Measurements from ENCODE around the gene CINP.
A peak's percentile ranks its signal among the peaks of the same experiment; 100 is the strongest.
"Not testable (repeated sequence)": the region's sequence is repeated elsewhere in the genome, so short reads cannot be mapped to it uniquely, and the experiment has no call there.

The CINP gene

DNA sequence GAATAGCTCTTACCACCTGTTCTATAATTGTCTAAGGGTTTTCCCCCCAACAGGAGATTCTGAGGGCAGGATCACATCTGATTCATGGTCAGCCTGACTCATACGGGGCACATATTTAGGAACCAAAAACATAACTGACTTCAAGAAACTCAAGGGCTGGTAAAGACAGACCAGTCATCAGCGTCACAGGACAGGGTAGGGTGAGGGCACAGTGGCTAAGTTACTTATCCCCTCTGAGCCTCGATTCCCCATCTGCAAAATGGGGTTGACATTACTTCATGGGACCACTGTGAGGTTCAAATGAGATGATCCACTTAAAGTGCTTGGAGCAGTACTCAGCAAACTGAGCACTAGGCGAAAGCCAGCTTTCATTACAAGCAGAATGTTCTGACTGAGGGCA is 606 bp downstream of the CINP start:
- TF ChIP-seq, protein P1, sequence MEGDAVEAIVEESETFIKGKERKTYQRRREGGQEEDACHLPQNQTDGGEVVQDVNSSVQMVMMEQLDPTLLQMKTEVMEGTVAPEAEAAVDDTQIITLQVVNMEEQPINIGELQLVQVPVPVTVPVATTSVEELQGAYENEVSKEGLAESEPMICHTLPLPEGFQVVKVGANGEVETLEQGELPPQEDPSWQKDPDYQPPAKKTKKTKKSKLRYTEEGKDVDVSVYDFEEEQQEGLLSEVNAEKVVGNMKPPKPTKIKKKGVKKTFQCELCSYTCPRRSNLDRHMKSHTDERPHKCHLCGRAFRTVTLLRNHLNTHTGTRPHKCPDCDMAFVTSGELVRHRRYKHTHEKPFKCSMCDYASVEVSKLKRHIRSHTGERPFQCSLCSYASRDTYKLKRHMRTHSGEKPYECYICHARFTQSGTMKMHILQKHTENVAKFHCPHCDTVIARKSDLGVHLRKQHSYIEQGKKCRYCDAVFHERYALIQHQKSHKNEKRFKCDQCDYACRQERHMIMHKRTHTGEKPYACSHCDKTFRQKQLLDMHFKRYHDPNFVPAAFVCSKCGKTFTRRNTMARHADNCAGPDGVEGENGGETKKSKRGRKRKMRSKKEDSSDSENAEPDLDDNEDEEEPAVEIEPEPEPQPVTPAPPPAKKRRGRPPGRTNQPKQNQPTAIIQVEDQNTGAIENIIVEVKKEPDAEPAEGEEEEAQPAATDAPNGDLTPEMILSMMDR (IDR thresholded peaks at IDR 0.05; ENCODE audit: extremely low read depth, insufficient read depth, missing control alignments), result no peak
- in situ Hi-C loops (cut with MboI; ENCODE audit: low pct_unique_long_range_greater_than_20kb, low sequenced_read_pairs, unreplicated experiment), result no loop called here
- peak; percentile 73 for DNase-seq (ENCODE audit: low spot score)

DNA sequence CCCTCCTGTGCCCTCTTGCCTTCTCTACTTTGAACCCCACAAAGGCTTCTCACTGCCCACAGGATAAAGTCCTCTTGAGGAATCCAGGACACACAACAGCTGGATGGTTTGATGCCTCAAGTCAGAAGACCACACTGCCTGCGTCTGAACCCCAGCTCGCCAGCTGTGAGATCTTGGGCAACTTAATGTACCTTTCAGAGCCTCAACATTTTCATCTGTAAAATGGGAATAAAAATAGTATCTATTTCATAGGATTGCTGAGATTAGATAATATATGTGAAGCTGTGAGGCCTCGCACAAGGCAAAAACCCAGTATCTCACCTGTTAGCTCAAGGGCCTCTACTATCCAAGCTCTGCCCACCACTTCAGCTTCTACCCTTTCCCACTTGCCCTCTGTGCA is 2.3 kb downstream of the CINP start:
- TF ChIP-seq, protein P1 (IDR thresholded peaks at IDR 0.05; ENCODE audit: extremely low read depth, insufficient read depth, missing control alignments), result no peak
- in situ Hi-C loops (cut with MboI; ENCODE audit: low pct_unique_long_range_greater_than_20kb, low sequenced_read_pairs, unreplicated experiment), result no loop called here
- no peak for DNase-seq (ENCODE audit: low spot score)

DNA sequence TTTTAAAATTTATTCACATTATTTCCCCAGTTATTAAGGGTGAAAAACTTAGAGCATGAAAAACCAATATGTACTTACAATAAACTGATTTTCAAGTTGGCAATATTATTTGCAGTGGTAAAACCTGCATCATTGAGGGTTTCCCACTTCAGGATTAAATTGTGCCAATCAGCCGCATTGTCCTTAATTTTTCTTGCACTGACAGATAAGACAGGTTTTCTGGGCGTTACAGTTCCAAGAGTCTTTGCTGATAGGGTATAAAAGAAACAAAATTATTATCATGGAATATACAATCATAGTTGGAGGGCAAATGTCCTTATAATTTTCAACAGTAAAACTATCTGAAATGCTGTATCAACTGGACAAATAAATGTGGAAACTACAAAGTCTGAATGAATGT is 3.3 kb downstream of the CINP start:
- in situ Hi-C loops (cut with MboI; ENCODE audit: low pct_unique_long_range_greater_than_20kb, low sequenced_read_pairs, unreplicated experiment), result no loop called here
- DNase-seq (ENCODE audit: low spot score), result no peak
- TF ChIP-seq, protein P1 (IDR thresholded peaks at IDR 0.05; ENCODE audit: extremely low read depth, insufficient read depth, missing control alignments), result no peak

DNA sequence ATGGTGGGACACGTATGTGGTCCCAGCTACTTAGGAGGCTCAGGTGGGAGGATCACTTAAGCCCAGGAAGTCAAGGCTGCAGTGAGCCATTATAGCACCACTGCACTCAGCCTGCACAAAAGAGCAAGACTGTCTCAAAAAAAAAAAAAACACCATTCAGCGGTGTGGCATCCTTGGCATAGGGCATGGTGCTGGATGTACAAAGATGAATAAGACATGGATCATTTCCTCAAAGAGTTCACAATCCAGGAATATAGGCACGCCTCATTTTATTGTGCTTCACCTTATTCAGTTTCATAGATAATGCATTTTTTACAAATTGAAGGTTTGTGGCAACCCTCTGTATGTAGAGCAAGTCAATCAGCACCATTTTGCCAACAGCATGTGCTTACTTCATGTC is 6.4 kb downstream of the CINP start:
- no peak for DNase-seq (ENCODE audit: low spot score)
- TF ChIP-seq, protein P1 (IDR thresholded peaks at IDR 0.05; ENCODE audit: extremely low read depth, insufficient read depth, missing control alignments), result no peak
- in situ Hi-C loops (cut with MboI; ENCODE audit: low pct_unique_long_range_greater_than_20kb, low sequenced_read_pairs, unreplicated experiment), result no loop called here

DNA sequence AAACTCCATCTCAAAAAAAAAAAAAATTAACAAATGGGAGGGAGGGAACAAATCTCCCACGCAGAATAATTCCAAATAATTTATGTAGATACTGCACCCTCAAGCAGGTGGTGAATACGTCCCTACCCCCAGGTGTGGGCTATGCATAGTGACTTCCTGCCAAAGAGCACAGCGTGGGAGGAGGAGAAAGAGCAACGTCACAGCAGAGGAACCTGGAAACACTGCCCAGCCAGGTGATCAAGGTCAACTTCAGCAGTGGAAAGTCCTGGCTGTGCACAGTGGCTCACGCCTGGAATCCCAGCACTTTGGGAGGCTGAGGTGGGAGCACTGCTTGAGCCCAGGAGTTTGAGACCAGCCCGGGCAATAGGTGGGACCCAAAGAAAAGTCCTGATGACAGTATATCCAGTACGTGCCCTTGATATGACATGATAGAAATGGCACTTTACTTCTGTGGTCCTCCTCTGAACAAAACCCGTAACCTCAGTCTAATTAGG is 9.5 kb downstream of the CINP start:
- in situ Hi-C loops (cut with MboI; ENCODE audit: low pct_unique_long_range_greater_than_20kb, low sequenced_read_pairs, unreplicated experiment), result no loop called here
- DNase-seq (ENCODE audit: low spot score), result no peak
- TF ChIP-seq, protein P1 (IDR thresholded peaks at IDR 0.05; ENCODE audit: extremely low read depth, insufficient read depth, missing control alignments), result no peak

DNA sequence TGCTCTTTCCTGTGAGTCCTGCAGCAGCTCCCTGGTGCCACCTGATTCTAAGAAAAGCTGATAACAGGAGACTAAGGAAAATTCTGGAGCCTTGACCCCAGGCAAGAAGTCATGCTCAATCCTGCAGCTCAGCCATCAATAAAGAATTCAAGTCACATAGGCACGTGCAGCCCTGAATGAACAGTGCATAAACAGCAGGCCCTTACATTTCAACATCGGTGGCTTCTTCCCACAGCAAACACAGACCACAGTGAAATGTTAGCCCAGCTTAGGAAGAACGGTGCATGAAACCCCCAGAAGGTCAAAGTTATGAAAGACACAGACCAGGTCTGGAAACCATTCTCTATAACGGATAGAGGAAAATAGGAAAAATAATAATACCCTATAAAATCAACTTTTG is 10.5 kb downstream of the CINP start:
- no peak for DNase-seq (ENCODE audit: low spot score)

DNA sequence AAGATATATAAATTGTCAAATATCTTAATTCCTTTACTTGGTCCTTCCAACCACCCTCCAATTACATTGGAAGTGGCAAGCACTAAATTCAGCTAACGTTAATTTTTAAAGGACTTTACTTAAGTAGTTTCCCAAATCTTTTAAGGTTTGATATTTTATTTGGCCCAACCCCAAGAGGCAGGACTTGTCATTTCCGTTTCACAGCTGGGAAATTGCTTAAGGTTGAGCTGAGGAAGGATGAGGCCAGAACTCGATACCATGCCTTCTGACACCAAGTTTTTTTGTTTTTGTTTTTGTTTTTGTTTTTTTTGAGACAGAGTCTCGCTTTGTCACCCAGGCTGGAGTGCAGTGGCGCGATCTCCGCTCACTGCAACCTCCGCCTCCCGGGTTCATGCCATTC is 11.1 kb downstream of the CINP start:
- in situ Hi-C loops (cut with MboI; ENCODE audit: low pct_unique_long_range_greater_than_20kb, low sequenced_read_pairs, unreplicated experiment); DNase-seq (ENCODE audit: low spot score): not testable (repeated sequence)

More for the DNA sequence above, 10.5 kb downstream of the CINP start:
- TF ChIP-seq, protein P1 (IDR thresholded peaks at IDR 0.05; ENCODE audit: extremely low read depth, insufficient read depth, missing control alignments), result no peak
- in situ Hi-C loops (cut with MboI; ENCODE audit: low pct_unique_long_range_greater_than_20kb, low sequenced_read_pairs, unreplicated experiment), result no loop called here
